Chondrocyte (in vitro differentiated cells): Measurements from ENCODE around the gene NGEF. TPM values are rescaled to one million over a fixed set of nuclear protein-coding genes. Genes with fewer than 3 reads are reported as not detected.

ENCODE experiments used
- DNase-seq: peaks from one replicate; pipeline ENCODE4 v3.0.0; 2021; ENCODE audit warnings: mixed read lengths, low spot score
- H3K27ac Mint-ChIP-seq: one replicate; pipeline ENCODE4 v1.8.0; 2021; ENCODE audit warnings: mild to moderate bottlenecking, moderate library complexity, mixed read lengths; ENCODE audit not compliant: unreplicated experiment
- H3K27me3 Mint-ChIP-seq: 2 replicates; pipeline ENCODE4 v1.8.0; 2021; ENCODE audit warnings: low read depth, mixed read lengths
- H3K36me3 Mint-ChIP-seq: 2 replicates; pipeline ENCODE4 v1.8.0; 2021; ENCODE audit warnings: low read depth, mixed read lengths
- H3K4me1 Mint-ChIP-seq: 2 replicates; pipeline ENCODE4 v1.8.0; 2021; ENCODE audit warnings: low read depth, mild to moderate bottlenecking, mixed read lengths
- H3K4me3 Mint-ChIP-seq: one replicate; pipeline ENCODE4 v1.8.0; 2021; ENCODE audit warnings: mild to moderate bottlenecking, moderate library complexity, mixed read lengths; ENCODE audit not compliant: unreplicated experiment
- H3K9me3 Mint-ChIP-seq: 2 replicates; pipeline ENCODE4 v1.8.0; 2021; ENCODE audit warnings: low read depth, mixed read lengths
- total RNA-seq: library from RNA; stranded (reverse); gene quantifications from 3 replicates; pipeline ENCODE4 v1.2.1, GENCODE V29; 2021
- TF ChIP-seq, protein P1 (sequence below): fragments of 200-600 bp; sonication (generic); IDR thresholded peaks from 2 replicates; pipeline ENCODE4 v1.5.0; 2021; ENCODE audit warnings: antibody characterized with exemption, mild to moderate bottlenecking, moderate library complexity

Gene NGEF
- total RNA-seq, 1 donor from 2014 or later = 0.10 TPM

DNA sequence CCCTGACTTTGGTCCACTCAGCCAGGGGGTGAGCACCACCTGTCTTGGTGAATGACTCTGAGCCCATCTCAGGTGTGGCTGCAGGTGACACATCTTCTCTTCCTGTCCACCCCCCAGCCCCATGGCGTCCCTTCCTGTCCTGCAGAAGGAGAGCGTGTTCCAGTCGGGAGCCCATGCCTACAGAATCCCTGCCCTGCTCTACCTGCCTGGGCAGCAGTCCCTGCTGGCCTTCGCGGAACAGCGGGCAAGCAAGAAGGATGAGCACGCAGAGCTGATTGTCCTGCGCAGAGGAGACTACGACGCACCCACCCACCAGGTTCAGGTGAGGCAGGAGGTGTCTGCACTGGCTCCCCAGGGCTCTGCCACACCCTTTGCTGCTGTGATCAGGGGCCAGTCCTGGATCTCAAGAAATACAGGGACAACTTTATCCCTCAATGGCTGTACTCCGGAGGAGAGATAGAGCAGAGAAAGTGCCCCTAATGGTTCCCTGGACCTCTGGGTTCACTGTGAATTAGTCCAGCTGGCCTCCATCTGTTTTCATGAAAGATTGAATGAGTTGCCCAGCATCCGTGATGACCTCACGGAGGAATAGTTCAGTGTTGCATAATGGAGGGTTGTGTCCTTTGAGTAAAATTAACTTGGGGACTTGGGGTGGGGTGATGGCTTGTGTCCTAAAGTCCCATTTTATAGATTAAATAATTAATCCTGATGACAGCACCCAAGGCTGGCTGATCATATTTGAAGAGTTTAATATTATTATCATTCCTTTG lies 19.7 kb upstream of the NGEF start, which contains the start of gene NEU2:
TSS of gene NEU2 (plus strand) at position 122 of the 770 bp plus-strand sequence. CDS start at position 122, 0 bp downstream.
- Mint-ChIP-seq H3K9me3 (peaks cover 7% of the 10 kb centered on the region), H3K4me1 (peaks cover 9% of the 10 kb centered on the region), H3K4me3 (no peak within 1 kb of the TSS), H3K36me3 (no peaks in the 10 kb centered on the region), H3K27ac (no peak within 1 kb of the TSS), H3K27me3 (no peaks in the 10 kb centered on the region)
- DNase-seq = no peak
- TF ChIP-seq, protein P1, sequence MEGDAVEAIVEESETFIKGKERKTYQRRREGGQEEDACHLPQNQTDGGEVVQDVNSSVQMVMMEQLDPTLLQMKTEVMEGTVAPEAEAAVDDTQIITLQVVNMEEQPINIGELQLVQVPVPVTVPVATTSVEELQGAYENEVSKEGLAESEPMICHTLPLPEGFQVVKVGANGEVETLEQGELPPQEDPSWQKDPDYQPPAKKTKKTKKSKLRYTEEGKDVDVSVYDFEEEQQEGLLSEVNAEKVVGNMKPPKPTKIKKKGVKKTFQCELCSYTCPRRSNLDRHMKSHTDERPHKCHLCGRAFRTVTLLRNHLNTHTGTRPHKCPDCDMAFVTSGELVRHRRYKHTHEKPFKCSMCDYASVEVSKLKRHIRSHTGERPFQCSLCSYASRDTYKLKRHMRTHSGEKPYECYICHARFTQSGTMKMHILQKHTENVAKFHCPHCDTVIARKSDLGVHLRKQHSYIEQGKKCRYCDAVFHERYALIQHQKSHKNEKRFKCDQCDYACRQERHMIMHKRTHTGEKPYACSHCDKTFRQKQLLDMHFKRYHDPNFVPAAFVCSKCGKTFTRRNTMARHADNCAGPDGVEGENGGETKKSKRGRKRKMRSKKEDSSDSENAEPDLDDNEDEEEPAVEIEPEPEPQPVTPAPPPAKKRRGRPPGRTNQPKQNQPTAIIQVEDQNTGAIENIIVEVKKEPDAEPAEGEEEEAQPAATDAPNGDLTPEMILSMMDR = no peak

DNA sequence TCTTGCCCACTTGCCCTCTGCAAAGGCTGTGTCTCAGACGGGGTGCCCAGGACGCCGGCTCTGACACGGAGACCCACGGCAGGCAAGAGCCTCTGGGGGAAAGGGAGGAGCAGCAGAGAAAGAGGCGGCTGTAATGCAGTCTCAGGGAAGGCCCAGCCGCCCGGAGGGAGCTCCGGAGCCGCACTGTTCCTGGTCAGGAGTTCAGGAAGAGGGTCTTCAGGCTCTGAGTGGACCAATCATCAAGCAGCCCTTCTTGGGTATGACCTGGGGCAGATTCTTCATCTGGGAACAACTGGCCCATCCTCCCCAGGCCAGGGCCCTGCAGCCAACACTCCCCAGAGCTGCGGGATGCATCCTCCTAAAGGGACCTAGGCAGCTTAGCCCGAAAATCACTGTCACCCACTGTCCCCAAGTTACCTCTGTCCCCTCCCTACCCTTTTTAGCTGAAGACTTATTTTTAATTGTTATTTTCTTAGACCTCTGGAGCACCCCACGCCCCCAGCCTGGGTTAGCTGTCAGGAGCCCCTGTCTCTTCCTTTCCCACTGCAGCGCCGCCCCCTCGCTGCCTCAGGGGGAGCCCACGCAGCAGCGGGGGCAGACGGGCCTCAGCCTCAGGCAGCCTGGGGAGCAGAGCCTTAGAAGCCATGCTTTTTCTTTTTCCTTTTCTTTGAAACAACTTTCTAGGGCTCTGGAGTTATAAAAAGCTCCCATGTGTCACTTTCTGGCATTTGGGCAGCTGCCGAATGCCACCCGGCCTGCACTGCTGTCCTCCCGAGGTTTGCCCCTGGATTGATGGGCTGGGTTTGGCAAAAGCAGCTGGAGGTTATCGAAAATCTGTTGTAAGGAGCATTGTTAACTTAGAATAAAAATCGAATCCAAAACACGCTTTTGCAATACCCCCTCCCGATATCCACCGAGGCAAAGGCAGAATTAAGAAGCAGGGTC lies 18.8 kb upstream of the NGEF start:
- H3K36me3 Mint-ChIP-seq = no peaks in the 10 kb centered on the region
- H3K4me1 Mint-ChIP-seq = peaks cover 10% of the 10 kb centered on the region
- no peak overlapping the region for H3K27ac Mint-ChIP-seq
- H3K27me3 Mint-ChIP-seq = no peaks in the 10 kb centered on the region
- DNase-seq = no peak
- H3K4me3 Mint-ChIP-seq = no peak overlapping the region
- TF ChIP-seq, protein P1 = no peak
- peaks cover 4% of the 10 kb centered on the region for H3K9me3 Mint-ChIP-seq

DNA sequence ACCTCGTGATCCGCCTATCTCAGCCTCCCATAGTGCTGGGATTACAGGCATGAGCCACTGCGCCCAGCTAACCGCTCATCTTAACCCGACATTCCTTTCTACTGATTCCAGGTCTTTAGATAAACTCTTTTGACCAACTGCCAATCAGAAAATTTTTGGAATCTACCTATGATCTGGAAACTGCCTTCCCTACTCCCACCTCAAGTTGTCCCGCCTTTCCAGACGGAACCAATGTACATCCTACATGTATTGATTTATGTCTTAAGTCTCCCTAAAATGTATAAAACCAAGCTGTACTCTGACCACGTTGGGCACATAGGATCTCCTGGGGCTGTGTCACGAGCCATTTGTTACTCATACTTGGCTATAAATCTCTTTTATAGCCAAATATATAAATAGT lies 16.3 kb upstream of the NGEF start:
- Mint-ChIP-seq H3K4me3 (no peak overlapping the region), H3K4me1 (peaks cover 24% of the 10 kb centered on the region), H3K27ac (peak overlapping the region; percentile 10), H3K36me3 (no peaks in the 10 kb centered on the region), H3K9me3 (peaks cover 10% of the 10 kb centered on the region), H3K27me3 (no peaks in the 10 kb centered on the region)
- TF ChIP-seq, protein P1 = peak; percentile 42
- DNase-seq = no peak

DNA sequence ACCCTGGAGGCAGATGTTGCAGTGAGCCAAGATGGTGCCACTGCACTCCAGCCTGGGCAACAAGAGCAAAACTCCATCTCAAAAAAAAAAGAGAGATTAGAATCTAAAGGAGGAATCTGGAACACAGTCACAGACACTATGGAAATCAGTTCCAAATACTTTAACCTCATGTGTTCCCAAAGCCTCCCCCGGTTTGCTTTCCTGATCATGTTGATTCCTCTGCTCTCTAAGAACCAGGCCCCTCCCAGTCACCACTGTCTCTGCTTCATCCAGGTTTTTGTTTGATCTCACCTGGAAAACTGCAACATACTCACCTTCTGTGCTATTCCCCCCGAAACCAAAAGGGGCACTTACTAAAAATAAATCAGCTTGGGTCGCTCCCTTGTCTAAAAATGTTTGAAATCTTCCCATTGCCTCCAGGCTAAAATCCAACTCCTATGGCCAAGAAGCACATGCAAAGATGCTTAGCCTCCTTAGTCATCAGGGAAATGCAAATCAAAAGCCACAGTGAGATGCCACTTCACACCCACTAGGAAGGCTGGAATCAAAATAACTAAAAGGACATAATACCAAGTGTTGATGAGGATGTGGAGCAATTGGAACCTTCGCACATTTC lies 13.2 kb upstream of the NGEF start:
- Mint-ChIP-seq H3K9me3 (peaks cover 10% of the 10 kb centered on the region), H3K36me3 (no peaks in the 10 kb centered on the region), H3K4me1 (peaks cover 24% of the 10 kb centered on the region), H3K27ac (peak overlapping the region; percentile 85), H3K4me3 (no peak overlapping the region), H3K27me3 (no peaks in the 10 kb centered on the region)
- TF ChIP-seq, protein P1 = no peak
- no peak for DNase-seq

DNA sequence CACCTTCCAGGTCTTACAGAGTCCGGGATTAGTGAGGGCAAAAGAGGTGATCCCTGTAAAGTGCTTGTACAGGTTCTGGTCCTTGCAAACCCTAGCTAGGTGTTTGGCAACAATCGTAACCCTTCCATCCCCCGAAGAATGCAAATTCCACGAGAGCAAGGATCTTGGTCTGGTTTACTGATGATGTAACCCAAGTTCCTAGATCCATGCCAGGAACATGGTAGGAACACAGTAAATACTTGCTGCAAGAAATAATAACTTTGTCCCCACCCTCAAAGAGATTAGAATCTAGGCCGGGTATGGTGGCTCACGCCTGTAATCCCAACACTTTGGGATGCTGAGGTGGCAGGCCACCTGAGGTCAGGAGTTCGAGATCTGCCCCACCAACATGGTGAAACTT lies 12.7 kb upstream of the NGEF start:
- TF ChIP-seq, protein P1 = no peak
- DNase-seq = no peak

More for the DNA sequence above, 12.7 kb upstream of the NGEF start:
- Mint-ChIP-seq H3K27me3 (no peaks in the 10 kb centered on the region), H3K27ac (no peak overlapping the region), H3K9me3 (peaks cover 10% of the 10 kb centered on the region), H3K36me3 (no peaks in the 10 kb centered on the region), H3K4me3 (no peak overlapping the region), H3K4me1 (peaks cover 24% of the 10 kb centered on the region)
